AG09319 (cell line): ENCODE results near the gene PLEKHA8.

Experiments
- DNase-seq: peaks from one replicate; pipeline ENCODE4 v3.0.0-alpha.2; 2010; ENCODE audit warnings: low read depth; ENCODE audit errors: extremely low read depth
- TF ChIP-seq, protein P1 (sequence below): IDR thresholded peaks from 2 replicates; pipeline ENCODE4 v1.5.1; 2011; ENCODE audit warnings: low read depth, mild to moderate bottlenecking, inconsistent platforms, low read length, moderate library complexity

PLEKHA8 gene

DNA sequence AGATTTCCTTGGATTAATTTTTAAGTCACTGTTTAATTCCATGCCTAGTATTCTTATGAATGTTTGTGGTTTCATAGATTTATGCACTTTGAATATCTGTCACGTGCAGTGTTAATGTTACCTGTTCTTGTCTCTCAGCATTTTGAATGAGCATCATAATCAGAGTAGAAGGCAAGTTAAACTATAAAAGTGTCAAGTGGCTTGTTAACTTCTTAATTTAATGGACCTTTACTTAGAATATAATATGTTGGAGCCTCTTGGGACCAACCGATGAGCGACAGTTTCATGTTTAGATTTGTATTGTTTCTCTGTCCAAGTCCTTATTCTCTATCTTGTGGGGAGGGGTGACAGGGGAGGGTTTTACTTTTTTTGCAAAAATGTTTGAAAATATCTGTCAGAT, 56.0 kb downstream of the PLEKHA8 start:
- no peak for DNase-seq
- TF ChIP-seq, protein P1, sequence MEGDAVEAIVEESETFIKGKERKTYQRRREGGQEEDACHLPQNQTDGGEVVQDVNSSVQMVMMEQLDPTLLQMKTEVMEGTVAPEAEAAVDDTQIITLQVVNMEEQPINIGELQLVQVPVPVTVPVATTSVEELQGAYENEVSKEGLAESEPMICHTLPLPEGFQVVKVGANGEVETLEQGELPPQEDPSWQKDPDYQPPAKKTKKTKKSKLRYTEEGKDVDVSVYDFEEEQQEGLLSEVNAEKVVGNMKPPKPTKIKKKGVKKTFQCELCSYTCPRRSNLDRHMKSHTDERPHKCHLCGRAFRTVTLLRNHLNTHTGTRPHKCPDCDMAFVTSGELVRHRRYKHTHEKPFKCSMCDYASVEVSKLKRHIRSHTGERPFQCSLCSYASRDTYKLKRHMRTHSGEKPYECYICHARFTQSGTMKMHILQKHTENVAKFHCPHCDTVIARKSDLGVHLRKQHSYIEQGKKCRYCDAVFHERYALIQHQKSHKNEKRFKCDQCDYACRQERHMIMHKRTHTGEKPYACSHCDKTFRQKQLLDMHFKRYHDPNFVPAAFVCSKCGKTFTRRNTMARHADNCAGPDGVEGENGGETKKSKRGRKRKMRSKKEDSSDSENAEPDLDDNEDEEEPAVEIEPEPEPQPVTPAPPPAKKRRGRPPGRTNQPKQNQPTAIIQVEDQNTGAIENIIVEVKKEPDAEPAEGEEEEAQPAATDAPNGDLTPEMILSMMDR: no peak

DNA sequence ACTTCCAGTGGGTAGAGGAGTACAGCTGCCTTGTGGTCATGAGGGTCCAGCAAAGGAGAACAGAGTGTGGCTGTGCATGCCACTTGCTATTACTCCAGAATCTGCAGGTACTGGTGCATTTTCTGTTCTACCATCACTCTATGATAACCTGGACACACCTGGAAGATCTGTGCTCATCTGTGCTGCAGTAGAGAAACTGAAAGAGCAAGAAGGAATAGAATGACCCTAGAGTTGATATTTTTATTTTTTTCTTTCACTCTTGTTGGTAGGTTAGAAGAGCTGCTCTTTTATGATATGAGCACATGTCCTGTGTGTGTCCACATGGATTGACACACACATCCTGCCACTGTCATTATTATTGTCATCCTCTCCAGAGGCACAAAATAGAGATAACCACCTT, 58.3 kb downstream of the PLEKHA8 start:
- TF ChIP-seq, protein P1: no peak
- no peak for DNase-seq

DNA sequence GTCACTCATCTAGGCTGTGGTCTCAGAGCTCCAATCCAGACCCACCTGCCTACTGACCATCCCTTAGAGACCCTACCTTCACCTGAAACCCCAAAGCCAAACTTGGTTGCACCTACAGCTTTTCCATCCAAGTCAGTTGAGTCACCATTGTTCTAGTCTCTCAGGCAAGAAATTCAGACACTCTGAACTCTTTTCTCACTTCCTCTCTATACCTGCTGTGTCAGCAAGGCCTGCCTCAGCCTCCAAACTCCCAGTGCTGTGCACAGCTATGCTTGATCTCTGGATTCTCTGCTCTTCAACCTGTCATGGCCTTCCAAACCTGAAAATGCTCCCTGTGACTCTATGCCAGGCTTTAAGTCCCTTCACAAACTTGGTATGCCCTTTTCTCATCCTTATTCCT, 59.2 kb downstream of the PLEKHA8 start:
- DNase-seq: no peak
- TF ChIP-seq, protein P1: no peak

DNA sequence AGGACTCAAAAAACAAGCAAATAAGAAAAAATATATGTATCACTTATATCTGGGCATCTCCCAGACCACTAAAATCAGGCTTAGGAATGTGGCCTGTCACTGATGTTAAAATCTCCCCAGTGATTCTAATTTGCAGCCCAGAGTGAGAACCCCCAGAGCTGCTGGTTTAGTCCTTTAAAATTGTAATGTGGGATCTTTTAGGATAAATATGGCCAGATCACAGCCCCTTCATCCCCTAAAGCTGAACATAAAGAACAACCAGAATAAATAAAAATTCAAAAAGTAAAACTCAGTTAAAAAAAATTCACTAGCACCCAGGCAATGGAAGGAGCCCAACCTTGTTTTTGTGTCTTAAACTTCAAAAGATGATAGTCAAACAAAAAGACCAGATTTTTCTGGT, 60.1 kb downstream of the PLEKHA8 start:
- TF ChIP-seq, protein P1: no peak
- no peak for DNase-seq

DNA sequence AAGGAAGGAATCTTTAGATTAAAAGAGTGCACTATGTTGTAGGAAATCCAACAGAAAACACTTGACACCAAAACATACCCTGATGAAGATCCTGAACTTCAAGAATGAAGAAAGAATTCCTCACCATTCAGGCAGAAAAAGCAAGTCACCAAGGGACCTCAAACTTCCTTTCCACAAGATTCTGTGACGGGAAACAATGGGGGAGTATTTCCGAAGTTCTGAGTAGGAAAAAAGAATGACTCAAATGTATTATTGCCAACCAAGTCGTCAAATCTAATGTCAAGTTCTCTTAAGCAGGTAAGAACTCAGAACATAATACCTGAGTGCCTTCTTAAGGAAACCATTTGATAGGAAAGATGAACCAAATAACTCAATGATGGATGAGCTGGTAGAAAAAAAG, 61.9 kb downstream of the PLEKHA8 start:
- DNase-seq: no peak
- TF ChIP-seq, protein P1: no peak

DNA sequence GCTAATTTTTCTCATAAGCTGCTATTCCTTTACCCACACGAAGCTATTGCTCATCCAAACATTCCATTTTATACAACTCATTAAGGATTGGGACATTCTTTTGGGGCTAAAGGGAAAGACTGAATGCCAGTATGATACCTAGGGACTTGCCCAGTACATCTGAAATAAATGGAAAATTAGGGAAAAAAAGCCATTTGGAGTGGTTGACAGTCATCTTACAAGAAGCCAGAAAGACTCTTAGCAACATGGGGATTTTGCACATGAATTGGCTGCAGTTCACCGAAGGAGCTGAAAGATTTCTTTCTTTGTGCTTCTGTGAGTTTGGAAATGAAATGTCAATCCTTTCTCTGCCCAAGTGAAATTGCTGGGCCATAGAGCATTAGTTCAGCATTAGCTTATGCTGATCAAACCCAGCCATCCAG, 63.3 kb downstream of the PLEKHA8 start:
- TF ChIP-seq, protein P1: no peak
- peak; percentile 37 for DNase-seq

DNA sequence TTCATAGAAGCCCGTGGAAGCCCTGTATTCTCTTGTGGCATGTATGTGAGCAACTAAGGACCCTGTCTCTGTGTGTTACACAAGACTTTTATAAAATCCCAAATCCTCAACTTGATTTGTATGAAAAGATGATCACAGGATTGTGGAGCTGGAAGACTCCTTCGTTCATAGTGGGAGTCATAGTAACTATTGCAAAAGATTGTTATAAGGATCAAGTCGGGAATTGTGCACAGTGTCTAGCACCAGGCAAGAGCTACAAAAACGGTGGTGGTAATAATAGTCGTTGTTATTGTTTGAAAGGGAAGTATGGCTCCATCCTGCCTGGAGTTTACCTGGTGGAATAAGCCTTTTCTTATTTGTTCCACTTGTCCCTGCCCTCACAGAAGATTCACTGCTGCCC, 63.8 kb downstream of the PLEKHA8 start:
- DNase-seq: no peak
- TF ChIP-seq, protein P1: no peak
